HL-60 (cell line): Measurements from ENCODE around the gene AKAP13.

Experiments
- DNase-seq, 2 experiments: peaks; one replicate each; pipeline ENCODE4 v3.0.0-alpha.2; 2010 to 2020; ENCODE audit warnings: low read depth in 1 of 2, low spot score in 1 of 2
- H3K27ac ChIP-seq: fragments of 250-450 bp; sonication (Bioruptor Pico); replicated peaks from 2 replicates; pipeline ENCODE4 v1.5.1; 2020; ENCODE audit warnings: mild to moderate bottlenecking, moderate library complexity
- H3K27me3 ChIP-seq: fragments of 250-450 bp; sonication (Bioruptor Pico); 2 replicates; pipeline ENCODE4 v1.5.1; 2021; ENCODE audit warnings: mild to moderate bottlenecking, moderate library complexity; ENCODE audit not compliant: insufficient read depth, poor library complexity, severe bottlenecking
- H3K4me3 ChIP-seq: replicated peaks from 2 replicates; pipeline ENCODE4 v1.5.1; 2011; ENCODE audit warnings: mild to moderate bottlenecking, control low read depth, low read length; ENCODE audit not compliant: insufficient read depth
- CTCF ChIP-seq: IDR thresholded peaks from one replicate; pipeline ENCODE4 v1.5.1; 2011; ENCODE audit warnings: low read length, control low read depth, inconsistent platforms; ENCODE audit not compliant: insufficient read depth
- GABPA ChIP-seq: IDR thresholded peaks from 2 replicates; pipeline ENCODE4 v1.6.1; 2012; ENCODE audit warnings: low read depth
- POLR2AphosphoS5 ChIP-seq: IDR thresholded peaks from 2 replicates; pipeline ENCODE4 v1.6.1; 2012; ENCODE audit warnings: low read depth
- SPI1 ChIP-seq: IDR thresholded peaks from 2 replicates; pipeline ENCODE4 v1.6.1; 2012; ENCODE audit warnings: low read depth, mild to moderate bottlenecking, borderline replicate concordance
- TF ChIP-seq, protein P1 (sequence below): IDR thresholded peaks from 2 replicates; pipeline ENCODE4 v1.6.1; 2012; ENCODE audit warnings: low read depth; ENCODE audit not compliant: insufficient replicate concordance

AKAP13 gene

GRCh38 chr15:85525755-85526154 lies 145.4 kb downstream of the AKAP13 start:
- no peak overlapping the region for H3K27ac ChIP-seq
- H3K4me3 ChIP-seq = no peak overlapping the region
- H3K27me3 ChIP-seq = no peaks in the 10 kb centered on the region
- DNase-seq = no peak
- TF ChIP-seq SPI1 = no peak
- TF ChIP-seq POLR2AphosphoS5 = no peak
- no peak for TF ChIP-seq CTCF
- TF ChIP-seq, protein P1, sequence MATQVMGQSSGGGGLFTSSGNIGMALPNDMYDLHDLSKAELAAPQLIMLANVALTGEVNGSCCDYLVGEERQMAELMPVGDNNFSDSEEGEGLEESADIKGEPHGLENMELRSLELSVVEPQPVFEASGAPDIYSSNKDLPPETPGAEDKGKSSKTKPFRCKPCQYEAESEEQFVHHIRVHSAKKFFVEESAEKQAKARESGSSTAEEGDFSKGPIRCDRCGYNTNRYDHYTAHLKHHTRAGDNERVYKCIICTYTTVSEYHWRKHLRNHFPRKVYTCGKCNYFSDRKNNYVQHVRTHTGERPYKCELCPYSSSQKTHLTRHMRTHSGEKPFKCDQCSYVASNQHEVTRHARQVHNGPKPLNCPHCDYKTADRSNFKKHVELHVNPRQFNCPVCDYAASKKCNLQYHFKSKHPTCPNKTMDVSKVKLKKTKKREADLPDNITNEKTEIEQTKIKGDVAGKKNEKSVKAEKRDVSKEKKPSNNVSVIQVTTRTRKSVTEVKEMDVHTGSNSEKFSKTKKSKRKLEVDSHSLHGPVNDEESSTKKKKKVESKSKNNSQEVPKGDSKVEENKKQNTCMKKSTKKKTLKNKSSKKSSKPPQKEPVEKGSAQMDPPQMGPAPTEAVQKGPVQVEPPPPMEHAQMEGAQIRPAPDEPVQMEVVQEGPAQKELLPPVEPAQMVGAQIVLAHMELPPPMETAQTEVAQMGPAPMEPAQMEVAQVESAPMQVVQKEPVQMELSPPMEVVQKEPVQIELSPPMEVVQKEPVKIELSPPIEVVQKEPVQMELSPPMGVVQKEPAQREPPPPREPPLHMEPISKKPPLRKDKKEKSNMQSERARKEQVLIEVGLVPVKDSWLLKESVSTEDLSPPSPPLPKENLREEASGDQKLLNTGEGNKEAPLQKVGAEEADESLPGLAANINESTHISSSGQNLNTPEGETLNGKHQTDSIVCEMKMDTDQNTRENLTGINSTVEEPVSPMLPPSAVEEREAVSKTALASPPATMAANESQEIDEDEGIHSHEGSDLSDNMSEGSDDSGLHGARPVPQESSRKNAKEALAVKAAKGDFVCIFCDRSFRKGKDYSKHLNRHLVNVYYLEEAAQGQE = no peak
- TF ChIP-seq GABPA = no peak

DNA sequence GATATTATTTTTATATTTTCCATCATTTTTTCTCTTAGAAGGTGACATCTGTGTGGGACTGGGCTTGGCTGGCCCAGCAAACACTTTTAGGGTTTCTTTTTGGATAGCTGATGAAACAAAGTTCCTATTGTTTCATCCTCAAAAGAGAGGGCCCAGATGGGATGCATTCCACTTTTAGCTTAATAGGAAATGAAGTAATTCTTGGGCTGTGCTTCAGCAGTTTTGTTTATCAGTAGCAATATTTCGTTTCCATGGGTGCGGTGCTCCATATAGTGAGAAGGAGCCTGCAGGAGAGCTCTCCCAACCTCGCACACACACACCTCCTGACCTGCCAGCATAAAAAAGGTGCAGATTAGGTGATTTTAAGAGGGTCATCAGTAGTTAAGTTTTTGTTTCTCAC lies 147.5 kb downstream of the AKAP13 start:
- no peak for DNase-seq
- H3K27ac ChIP-seq = 0 out of 2 replicates have a peak overlapping the region, but pooled peaks have one; percentile 0
- no peak overlapping the region for H3K4me3 ChIP-seq
- TF ChIP-seq CTCF (no peak), POLR2AphosphoS5 (no peak), GABPA (no peak), SPI1 (no peak)
- TF ChIP-seq, protein P1 = no peak
- no peaks in the 10 kb centered on the region for H3K27me3 ChIP-seq

GRCh38 chr15:85530079-85530478 lies 149.7 kb downstream of the AKAP13 start:
- H3K4me3 ChIP-seq = no peak overlapping the region
- no peak for DNase-seq
- H3K27me3 ChIP-seq = no peaks in the 10 kb centered on the region
- TF ChIP-seq GABPA = no peak
- no peak for TF ChIP-seq SPI1
- TF ChIP-seq CTCF = no peak
- TF ChIP-seq, protein P1 = no peak
- no peak for TF ChIP-seq POLR2AphosphoS5
- no peak overlapping the region for H3K27ac ChIP-seq
